ENCODE data around the gene SHC4.

GRCh38 chr15:48865370-48866079 lies 98.2 kb downstream of the SHC4 start:
- TF ChIP-seq CTCF (IDR thresholded peaks at IDR 0.05; ENCODE audit: low read depth, low read length) (no peak), MAX (IDR thresholded peaks at IDR 0.05; ENCODE audit: low read depth, low read length) (no peak), POLR2A (IDR thresholded peaks at IDR 0.05; ENCODE audit: extremely low read depth, insufficient read length) (no peak)
